Suprapubic skin (tissue), 4 donors: ENCODE results near the gene ACTL6A. TPM values are rescaled to one million over a fixed set of nuclear protein-coding genes. Genes with fewer than 3 reads are reported as not detected.

Experiments used
- DNase-seq, 2 donors: peaks; one replicate each; pipeline ENCODE4 v3.0.0-alpha.2; 2019; ENCODE audit warnings: low spot score in 2 of 2
- H3K27ac ChIP-seq: fragments of 200-600 bp; sonication (generic); one replicate; pipeline ENCODE4 v1.5.1; 2019
- H3K27me3 ChIP-seq: fragments of 200-600 bp; sonication (generic); one replicate; pipeline ENCODE4 v1.5.1; 2019
- H3K36me3 ChIP-seq: fragments of 200-600 bp; sonication (generic); one replicate; pipeline ENCODE4 v1.5.1; 2019
- H3K4me1 ChIP-seq: fragments of 200-600 bp; sonication (generic); one replicate; pipeline ENCODE4 v1.5.1; 2019
- H3K4me3 ChIP-seq: fragments of 200-600 bp; sonication (generic); one replicate; pipeline ENCODE4 v1.5.1; 2019; ENCODE audit warnings: mild to moderate bottlenecking
- H3K9me3 ChIP-seq: fragments of 200-600 bp; sonication (generic); one replicate; pipeline ENCODE4 v1.5.1; 2019
- CTCF ChIP-seq, 2 donors: fragments of 200-600 bp in 1 of 2; fragments of 450-650 bp in 1 of 2; sonication (generic) in 1 of 2; IDR thresholded peaks; one replicate each; pipeline ENCODE4 v1.5.1; 2016 to 2019; ENCODE audit warnings: antibody characterized with exemption in 2 of 2, mild to moderate bottlenecking in 1 of 2, moderate library complexity in 1 of 2
- EP300 ChIP-seq: sonication (generic); formaldehyde crosslinking; IDR thresholded peaks from one replicate; pipeline ENCODE4 v1.6.1; 2017; ENCODE audit warnings: antibody characterized with exemption
- POLR2A ChIP-seq, 2 donors: fragments of 450-650 bp; IDR thresholded peaks; one replicate each; pipeline ENCODE4 v1.6.1; 2017; ENCODE audit warnings: antibody characterized with exemption in 2 of 2, mild to moderate bottlenecking in 2 of 2, moderate library complexity in 2 of 2
- POLR2AphosphoS5 ChIP-seq, 3 donors: sonication (generic); formaldehyde crosslinking; IDR thresholded peaks; one replicate each; pipeline ENCODE4 v1.6.1; 2017; ENCODE audit warnings: antibody characterized with exemption in 3 of 3
- WGBS: methylation state at CpG from one replicate; pipeline ENCODE4 v1.1.5; 2018; 5-methylcytosine and 5-hydroxymethylcytosine counted together
- total RNA-seq, 4 donors: library from RNA; depleted of rRNA; stranded (reverse); fragments of >200 nt; gene quantifications; one replicate each; pipeline ENCODE4 v1.1.0, GENCODE V29; 2016

ACTL6A gene
- total RNA-seq, 4 donors from 2014 or later = 46.3 to 74.8 (median 69.5) TPM

- WGBS = 51% methylated on average over 2 of the region's 2 CpGs
- DNase-seq = no peak
- Histone ChIP-seq H3K9me3 (no peaks in the 10 kb centered on the region), H3K27me3 (no peaks in the 10 kb centered on the region), H3K36me3 (peaks cover 21% of the 10 kb centered on the region), H3K4me1 (no peaks in the 10 kb centered on the region), H3K4me3 (no peak overlapping the region), H3K27ac (no peak overlapping the region)
- TF ChIP-seq POLR2A (IDR thresholded peaks at IDR 0.05) (no peak), CTCF (IDR thresholded peaks at IDR 0.05) (no peak), POLR2AphosphoS5 (IDR thresholded peaks at IDR 0.05) (no peak), EP300 (no peak)
These were observed 51.1 kb downstream of the ACTL6A start for GRCh38 chr3:179613807-179614206.

- 81% methylated on average over 4 of the region's 4 CpGs for WGBS
- no peak overlapping the region for H3K27ac ChIP-seq
These were observed 52.9 kb downstream of the ACTL6A start for GRCh38 chr3:179615458-179616173.

GRCh38 chr3:179622023-179622422 lies 59.3 kb downstream of the ACTL6A start:
- no peak overlapping the region for H3K4me3 ChIP-seq
- WGBS = 100% methylated on average over 2 of the region's 2 CpGs
- H3K4me1 ChIP-seq = no peaks in the 10 kb centered on the region
- no peak overlapping the region for H3K27ac ChIP-seq
- H3K36me3 ChIP-seq = peaks cover 76% of the 10 kb centered on the region
- H3K27me3 ChIP-seq = no peaks in the 10 kb centered on the region
- no peak for DNase-seq
- H3K9me3 ChIP-seq = no peaks in the 10 kb centered on the region
- TF ChIP-seq EP300 (no peak), CTCF (IDR thresholded peaks at IDR 0.05) (no peak), POLR2A (IDR thresholded peaks at IDR 0.05) (no peak), POLR2AphosphoS5 (IDR thresholded peaks at IDR 0.05) (no peak)

More at GRCh38 chr3:179615458-179616173, 52.9 kb downstream of the ACTL6A start:
- Histone ChIP-seq H3K27me3 (no peaks in the 10 kb centered on the region), H3K4me3 (no peak overlapping the region), H3K36me3 (peaks cover 28% of the 10 kb centered on the region), H3K4me1 (no peaks in the 10 kb centered on the region), H3K9me3 (no peaks in the 10 kb centered on the region)
- no peak for TF ChIP-seq EP300
- TF ChIP-seq POLR2AphosphoS5 (IDR thresholded peaks at IDR 0.05) = no peak
- no peak for TF ChIP-seq POLR2A (IDR thresholded peaks at IDR 0.05)
- TF ChIP-seq CTCF (IDR thresholded peaks at IDR 0.05) = no peak
- DNase-seq = no peak

- no peak overlapping the region for H3K27ac ChIP-seq
- no peak for DNase-seq
- H3K36me3 ChIP-seq = peaks cover 54% of the 10 kb centered on the region
- no peak overlapping the region for H3K4me3 ChIP-seq
- H3K4me1 ChIP-seq = no peaks in the 10 kb centered on the region
- no peak for TF ChIP-seq POLR2A (IDR thresholded peaks at IDR 0.05)
- TF ChIP-seq EP300 = no peak
- no peak for TF ChIP-seq CTCF (IDR thresholded peaks at IDR 0.05)
- TF ChIP-seq POLR2AphosphoS5 (IDR thresholded peaks at IDR 0.05) = no peak
- H3K9me3 ChIP-seq = no peaks in the 10 kb centered on the region
- WGBS = 85% methylated on average over 3 of the region's 3 CpGs
- H3K27me3 ChIP-seq = no peaks in the 10 kb centered on the region
These were observed 61.7 kb downstream of the ACTL6A start for GRCh38 chr3:179624451-179624850.

GRCh38 chr3:179630753-179631451 lies 68.2 kb downstream of the ACTL6A start:
- Histone ChIP-seq H3K27me3 (no peaks in the 10 kb centered on the region), H3K27ac (no peak overlapping the region), H3K4me1 (no peaks in the 10 kb centered on the region), H3K36me3 (peaks cover under 1% of the 10 kb centered on the region), H3K9me3 (no peaks in the 10 kb centered on the region), H3K4me3 (no peak overlapping the region)
- 59% methylated on average over 3 of the region's 3 CpGs for WGBS
- DNase-seq = no peak
- TF ChIP-seq POLR2AphosphoS5 (IDR thresholded peaks at IDR 0.05) (no peak), EP300 (no peak), CTCF (IDR thresholded peaks at IDR 0.05) (no peak), POLR2A (IDR thresholded peaks at IDR 0.05) (no peak)
